HG02571 (cell line): ENCODE results near the gene SDCCAG8.

Experiments used
- ATAC-seq: cut with Tn5 transposase; IDR thresholded peaks from one replicate; pipeline ENCODE4 v1.9.1; 2021; ENCODE audit warnings: mild to moderate bottlenecking, moderate library complexity; ENCODE audit not compliant: unreplicated experiment

The SDCCAG8 gene

DNA sequence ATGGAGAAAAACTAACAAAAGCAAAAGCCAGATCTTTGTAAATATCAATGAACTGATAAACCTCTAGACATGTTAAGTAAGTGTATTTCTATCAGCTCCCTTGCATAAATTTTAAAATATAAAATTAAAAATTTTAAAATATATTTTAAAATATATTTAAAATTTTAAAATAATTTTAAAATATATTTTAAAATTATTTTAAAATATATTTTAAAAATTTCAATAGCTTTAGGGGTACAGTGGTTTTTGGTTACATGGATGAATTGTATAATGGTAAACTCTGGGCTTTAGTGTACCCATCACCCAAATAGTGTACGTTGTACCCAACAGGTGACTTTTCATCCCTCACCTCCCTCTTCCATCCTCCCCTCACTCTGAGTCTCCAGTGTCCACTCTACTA lies 279.2 kb downstream of the SDCCAG8 start:
- ATAC-seq: no peak

DNA sequence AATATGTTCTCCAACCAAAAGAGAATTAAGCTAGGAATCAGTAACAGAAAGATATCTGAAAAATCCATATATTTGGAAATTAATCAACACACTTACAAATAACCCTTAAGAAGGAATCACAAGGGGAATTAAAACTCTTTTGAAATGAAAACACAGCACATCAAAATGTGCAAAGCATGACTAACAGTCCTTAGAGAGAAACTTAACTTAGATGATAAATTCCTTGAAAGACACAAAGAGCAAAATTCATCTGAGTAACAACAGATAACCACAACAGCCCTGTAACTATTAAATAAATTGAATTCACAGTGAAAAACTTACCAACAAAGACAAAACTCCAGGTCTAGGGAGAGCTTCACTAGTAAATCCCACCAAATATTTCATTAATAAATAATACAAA lies 283.8 kb downstream of the SDCCAG8 start:
- no peak for ATAC-seq

DNA sequence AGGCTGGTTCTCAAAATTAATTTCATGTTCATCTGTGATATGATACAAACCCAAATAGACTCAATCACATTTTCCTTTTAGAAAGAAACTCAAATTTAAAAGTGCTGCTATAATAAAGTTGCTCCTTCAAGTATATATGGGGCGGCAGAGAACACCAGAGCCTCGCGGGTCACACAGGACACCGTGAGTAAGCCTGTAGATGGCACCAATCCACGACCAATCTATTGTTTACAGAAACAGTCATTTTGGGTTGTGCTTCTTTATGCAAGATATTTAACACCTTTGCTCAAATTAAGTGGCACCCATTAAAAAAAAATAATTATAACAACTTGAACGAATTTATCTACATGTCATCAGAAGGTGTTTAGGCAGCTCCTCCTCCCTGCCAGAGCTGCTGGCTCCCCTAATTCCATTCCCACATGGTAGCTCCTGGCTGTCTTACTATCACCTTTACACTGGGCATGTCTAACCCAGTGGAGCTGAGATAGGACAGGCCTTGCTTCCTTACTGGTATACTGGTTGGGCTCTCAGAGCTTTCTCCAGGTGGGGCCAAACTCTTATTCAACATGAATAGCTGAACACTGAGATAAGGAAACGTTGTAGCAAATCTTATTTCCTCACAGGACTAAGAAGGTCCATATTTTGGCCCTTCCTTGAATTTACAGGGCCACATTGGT lies 287.0 kb downstream of the SDCCAG8 start:
- no peak for ATAC-seq

DNA sequence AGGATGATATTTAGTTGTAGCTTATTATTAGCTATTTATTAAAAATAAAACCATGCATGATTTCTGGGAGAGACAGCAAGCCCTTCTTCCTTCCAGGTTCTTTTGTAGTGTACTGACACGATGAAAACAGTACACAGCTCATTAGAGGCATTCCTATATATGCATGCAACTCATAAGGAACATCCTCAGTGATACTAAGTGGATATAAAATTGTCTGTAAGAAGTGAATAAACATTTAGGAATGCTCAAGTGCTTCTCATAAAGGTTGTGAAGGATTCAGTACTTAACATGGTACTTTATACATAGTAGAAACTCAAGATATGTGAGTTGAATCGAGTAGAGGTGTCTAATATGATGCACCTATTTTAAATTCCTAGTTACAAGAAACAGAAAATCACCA lies 287.7 kb downstream of the SDCCAG8 start:
- ATAC-seq: no peak

DNA sequence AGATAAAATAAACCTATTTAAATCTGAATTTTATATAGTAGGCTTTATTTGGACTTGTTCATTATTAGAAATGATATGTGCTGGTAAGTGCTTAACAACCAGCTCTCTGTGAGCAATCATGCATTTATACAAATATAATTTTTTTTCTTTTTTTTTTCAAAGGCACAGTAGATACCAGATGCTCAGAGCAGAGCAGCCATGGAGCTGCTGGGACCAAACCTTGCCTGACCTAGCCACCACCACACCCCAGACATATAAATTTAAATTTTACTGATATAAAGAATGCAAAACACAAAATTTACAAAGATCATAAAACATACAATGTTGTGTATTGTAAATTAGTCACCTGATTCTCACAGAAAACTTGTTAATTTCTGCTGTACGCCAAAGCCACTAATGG lies 290.6 kb downstream of the SDCCAG8 start:
- ATAC-seq: no peak

DNA sequence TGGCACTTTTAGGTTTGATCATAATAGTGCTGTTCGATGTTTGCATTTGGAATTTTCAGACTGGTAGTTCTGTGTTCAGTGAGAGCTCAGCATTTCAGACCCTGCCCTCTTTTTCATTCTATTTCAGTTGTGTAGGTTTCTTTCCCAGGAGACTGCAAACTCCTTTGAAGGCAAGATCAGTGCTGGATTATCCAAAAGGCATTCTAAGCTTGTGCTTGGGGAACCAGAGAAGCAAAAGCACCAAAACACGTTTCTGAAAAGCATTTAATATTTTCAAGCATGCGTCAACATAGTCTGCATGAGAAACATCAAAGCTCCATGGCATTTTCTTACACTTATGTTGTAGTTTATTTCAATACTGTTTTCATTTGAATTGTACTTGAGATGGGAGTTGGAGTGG lies 292.1 kb downstream of the SDCCAG8 start:
- ATAC-seq: no peak

DNA sequence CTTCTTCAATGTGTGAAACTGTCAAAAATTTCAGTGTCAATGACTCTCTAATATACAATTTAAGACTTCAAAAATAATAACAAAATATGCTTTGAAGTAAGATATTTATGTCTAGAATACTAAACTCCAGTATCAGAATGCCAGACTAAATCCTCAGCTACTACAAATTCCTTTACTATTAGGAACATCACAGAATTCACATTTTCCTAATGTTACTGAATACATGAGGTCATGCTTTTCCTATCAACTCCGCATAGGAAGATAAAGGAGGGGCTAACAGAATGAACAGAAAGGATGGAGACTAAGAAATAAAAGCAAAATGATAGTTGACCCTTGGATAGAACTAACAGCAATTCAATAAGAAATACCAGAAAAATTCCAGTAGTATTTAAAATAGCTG lies 292.7 kb downstream of the SDCCAG8 start:
- ATAC-seq: no peak

DNA sequence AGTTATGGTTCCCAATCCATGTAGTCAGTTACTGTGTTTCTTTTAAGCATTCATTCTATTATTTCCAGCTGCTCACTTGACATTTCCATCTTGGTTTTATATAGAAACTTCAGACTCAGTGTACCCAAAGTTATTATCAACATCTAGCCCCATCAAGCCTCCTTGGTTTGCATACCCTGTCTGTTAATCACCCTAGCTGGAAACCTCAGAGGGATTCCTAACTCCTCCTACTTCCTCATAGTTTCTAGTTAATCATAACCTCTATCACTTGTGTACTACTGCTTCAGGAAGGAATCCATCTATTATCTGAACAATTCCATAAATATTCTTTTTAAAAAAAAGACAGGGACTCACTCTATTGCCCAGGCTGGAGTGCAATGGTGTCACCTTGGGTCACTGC lies 293.3 kb downstream of the SDCCAG8 start:
- ATAC-seq: no peak
